Measurements from ENCODE around the gene MAP2.

GRCh38 chr2:209763106-209763505, 339.3 kb downstream of the MAP2 start:
- TF ChIP-seq CTCF (IDR thresholded peaks at IDR 0.05) = no peak
- no peak for TF ChIP-seq POLR2A (IDR thresholded peaks at IDR 0.05)

Measured in transverse colon (tissue), 3 donors.